GM15510 (cell line): ENCODE results near the gene SPAM1.

ENCODE experiments used
- POLR2A ChIP-seq: IDR thresholded peaks from 3 replicates; pipeline ENCODE4 v1.6.1; 2011; ENCODE audit warnings: borderline replicate concordance; ENCODE audit not compliant: insufficient read length; ENCODE audit errors: extremely low read depth

The SPAM1 gene

GRCh38 chr7:123924941-123925340 is at the start of gene SPAM1:
SPAM1 (plus strand) TSS chr7:123925241; CDS start chr7:123953571, 28,330 bp downstream.
- no peak for TF ChIP-seq POLR2A

DNA sequence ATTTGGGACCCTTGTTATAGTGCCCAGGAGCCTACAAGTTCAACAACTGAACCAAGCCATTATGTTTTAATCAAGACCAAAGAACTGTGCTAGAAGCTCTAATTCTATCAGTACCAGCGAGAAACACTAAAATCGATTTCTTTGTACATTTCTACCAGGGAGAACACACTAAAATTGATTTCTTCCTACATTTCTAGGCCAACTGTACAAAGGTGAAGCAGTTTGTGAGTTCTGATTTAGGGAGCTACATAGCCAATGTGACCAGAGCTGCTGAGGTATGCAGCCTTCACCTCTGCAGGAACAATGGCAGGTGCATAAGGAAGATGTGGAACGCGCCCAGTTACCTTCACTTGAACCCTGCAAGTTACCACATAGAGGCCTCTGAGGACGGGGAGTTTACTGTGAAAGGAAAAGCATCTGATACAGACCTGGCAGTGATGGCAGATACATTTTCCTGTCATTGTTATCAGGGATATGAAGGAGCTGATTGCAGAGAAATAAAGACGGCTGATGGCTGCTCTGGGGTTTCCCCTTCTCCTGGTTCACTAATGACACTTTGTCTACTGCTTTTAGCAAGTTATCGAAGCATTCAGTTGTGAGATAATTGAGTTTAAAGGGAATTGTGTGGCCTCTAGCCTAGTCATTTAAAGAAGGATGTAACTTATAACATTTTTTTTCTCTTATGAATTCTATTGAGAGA is 48.3 kb upstream of the SPAM1 start:
- TF ChIP-seq POLR2A, result no peak

- no peak for TF ChIP-seq POLR2A
These were observed 45.4 kb upstream of the SPAM1 start for GRCh38 chr7:123879628-123880027.

DNA sequence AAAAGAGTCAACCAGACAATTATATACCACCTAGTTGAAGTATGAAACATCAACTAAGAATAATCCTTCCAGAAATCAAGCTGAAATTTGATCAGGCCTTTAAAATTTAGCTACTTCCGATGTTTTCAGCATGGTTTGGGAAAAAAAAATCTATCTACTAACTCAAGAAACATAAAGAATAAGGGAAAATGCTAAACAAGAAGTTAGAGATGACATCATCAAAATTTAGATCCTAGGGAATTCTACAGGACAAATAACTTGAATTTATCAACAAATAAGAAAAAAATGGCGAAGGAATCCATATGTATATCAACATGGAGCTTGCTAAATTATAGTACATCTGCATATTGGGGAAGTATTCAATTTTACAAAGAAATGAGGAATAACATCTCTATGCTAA is 43.7 kb upstream of the SPAM1 start:
- no peak for TF ChIP-seq POLR2A

- TF ChIP-seq POLR2A, result no peak
These were observed 41.9 kb upstream of the SPAM1 start for GRCh38 chr7:123883154-123883553.

- TF ChIP-seq POLR2A, result no peak
These were observed 36.8 kb upstream of the SPAM1 start for GRCh38 chr7:123888192-123888591.

DNA sequence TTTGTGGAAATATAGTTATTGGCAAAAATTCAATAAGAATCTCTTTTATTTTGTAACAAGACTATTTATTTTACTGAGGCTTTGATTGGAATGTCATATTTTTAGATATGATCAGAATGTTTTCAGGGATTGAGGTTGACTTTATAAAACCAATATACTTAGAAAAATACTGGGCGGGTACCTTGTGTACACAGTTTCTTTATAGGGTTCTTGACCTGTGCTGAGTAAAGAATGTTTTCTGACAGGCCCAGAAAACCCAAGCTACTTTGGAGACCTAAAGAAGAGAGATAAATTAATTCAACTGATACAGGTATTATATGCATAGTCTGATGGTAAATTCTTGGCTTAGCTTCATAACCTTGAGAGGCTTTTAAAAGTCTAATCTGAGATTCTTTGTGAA is 23.9 kb upstream of the SPAM1 start:
- no peak for TF ChIP-seq POLR2A

DNA sequence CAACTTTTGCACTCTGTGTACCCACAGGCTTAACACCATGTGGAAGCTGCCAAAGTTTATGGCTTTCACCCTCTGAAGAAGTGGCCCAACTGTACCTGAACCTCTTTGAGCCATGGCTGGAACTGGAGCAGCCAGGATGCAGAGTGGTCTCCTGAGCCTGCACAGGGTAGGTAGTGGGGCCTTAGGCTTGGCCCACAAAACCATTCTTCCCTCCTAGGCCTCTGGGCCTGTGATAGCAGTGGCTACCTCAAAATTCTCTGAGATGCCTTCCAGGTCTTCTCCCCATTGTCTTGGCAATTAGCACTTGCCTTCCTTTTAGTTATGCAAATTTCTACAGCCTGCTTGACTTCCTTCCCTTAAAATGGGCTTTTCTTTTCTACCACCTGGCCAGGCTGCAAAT is 19.3 kb upstream of the SPAM1 start:
- no peak for TF ChIP-seq POLR2A

DNA sequence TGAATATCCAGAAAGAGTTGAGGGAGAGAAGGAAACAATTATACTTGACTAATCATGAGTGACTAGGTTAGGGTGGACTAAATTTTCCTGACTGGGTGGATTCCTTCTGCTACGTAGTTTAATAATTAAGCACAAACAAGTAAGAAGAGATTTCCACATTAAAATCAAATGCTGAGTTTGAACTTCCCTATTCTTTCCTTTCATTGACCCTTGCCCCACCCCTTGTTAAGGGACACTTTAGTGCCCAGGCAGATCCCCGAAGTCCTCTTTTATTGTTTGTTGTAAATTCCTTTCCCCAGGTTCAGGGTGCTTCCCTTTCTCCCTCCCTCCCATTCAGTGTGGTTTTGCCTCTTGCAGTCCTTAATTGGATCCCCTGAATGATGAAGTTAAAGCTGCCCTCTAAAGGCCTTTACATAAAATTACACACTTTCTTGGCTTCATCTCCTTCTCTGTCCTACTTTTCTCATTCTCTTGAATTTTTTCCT is 8.8 kb upstream of the SPAM1 start:
- TF ChIP-seq POLR2A, result no peak

- TF ChIP-seq POLR2A, result no peak
These were observed 7.2 kb upstream of the SPAM1 start for GRCh38 chr7:123917878-123918277.

DNA sequence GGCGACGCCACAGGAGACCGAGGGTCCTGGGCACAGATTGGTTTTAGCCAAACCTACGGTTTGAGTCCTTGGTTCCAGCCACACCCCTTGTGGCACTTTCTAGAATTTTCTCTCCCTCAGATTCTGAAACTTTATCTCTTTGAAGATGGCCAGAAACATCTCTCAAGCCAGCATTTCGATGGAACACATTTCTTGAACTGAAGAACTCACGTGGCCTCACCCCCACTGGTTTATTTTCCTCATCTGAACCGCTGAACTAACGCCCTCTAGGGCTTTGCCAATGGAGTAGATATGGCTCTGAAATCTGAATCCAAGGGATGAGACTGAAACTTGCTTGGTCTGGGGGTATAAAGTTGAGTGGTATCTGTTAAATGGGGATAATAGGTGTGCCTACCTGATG is 6.7 kb upstream of the SPAM1 start:
- TF ChIP-seq POLR2A, result no peak

GRCh38 chr7:123923599-123923998 is 1.4 kb upstream of the SPAM1 start:
- no peak for TF ChIP-seq POLR2A

- TF ChIP-seq POLR2A, result no peak
These were observed 4.1 kb downstream of the SPAM1 start for GRCh38 chr7:123929107-123929506.

DNA sequence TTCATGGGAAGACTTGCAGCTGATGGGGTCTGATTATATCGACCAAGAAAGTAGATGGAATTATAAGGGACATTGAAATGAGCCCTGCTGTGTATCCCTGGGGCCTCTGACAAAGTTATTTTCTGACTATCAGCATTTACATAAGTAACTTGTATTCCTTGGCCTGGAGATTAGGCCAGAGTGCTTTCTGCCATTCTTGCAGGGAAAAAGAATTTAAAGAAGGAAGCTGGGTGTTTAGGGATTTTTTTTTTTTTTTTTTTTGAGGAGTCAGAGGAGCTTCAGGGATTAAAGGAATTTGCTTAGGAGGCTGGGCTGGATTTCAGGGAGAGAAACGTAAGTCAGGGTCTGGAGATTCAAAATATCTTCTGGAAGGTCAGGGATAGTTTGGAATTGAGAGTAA is 4.6 kb downstream of the SPAM1 start:
- no peak for TF ChIP-seq POLR2A

DNA sequence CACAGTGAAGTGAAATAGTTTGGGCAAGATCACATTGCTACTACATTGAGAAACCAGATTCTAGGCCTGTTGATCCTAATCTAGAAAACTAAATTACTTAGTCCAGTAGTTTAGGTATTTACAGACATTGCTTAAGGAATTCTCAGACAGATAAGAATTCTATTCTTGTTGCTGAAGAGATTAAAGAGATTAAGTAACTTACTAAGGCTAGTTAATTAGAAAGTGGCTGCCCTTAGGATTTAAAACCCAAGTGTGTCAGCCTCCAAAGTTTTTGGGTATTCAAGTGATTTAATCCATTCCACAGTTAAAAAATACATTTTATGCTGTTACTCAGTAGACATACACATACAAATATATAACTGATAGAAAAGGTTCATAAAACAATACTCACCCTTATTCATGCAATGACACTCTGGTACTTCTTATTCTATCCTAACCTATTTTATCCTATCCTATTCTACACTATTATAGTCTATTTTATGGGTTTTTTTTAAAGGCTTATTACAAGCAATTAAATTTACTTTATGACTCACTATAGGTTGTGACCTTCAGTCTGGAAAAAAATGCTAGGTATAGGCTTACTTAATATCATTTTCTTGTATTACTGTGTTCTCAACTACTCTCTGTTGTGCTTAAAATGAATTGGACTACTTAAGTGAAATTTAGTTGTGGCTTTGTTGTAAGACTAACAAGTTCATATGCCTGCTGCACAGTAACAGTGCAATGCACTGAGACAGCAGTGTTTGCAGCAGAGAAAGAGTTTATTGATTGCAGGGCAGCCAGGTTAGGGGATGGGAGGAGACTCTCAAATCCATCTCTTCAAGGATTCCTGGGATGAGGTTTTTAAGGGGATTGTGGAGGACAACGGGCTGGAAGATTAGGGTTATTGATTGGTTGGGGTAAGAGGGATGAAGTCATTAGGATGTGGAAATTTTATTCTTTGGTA is 10.7 kb downstream of the SPAM1 start:
- TF ChIP-seq POLR2A, result no peak
